ENCODE results near the gene AK8. TPM values are rescaled to one million over a fixed set of nuclear protein-coding genes. Genes with fewer than 3 reads are reported as not detected.

Gene AK8
- total and polyA plus RNA-seq, 9 donors, result 0.23 to 0.89 (median 0.58) TPM

- peaks cover 8% of the 10 kb centered on the region for H3K4me1 ChIP-seq (ENCODE audit: control insufficient read depth, insufficient read depth, low read length)
- H3K36me3 ChIP-seq (ENCODE audit: control insufficient read depth, insufficient read depth, low read length), result no peaks in the 10 kb centered on the region
- no peak for DNase-seq
- H3K27me3 ChIP-seq (ENCODE audit: control insufficient read depth, insufficient read depth, low read length), result peaks cover 10% of the 10 kb centered on the region
- no peak overlapping the region for H3K27ac ChIP-seq (ENCODE audit: low read length)
- no CpG with 5 or more reads among the region's 3 CpGs for WGBS (ENCODE audit: insufficient coverage)
- no peak overlapping the region for H3K4me3 ChIP-seq (ENCODE audit: low read length)
- H3K9me3 ChIP-seq (replicated peaks; ENCODE audit: control insufficient read depth, low read depth, low read length), result no peaks in the 10 kb centered on the region
Observed at GRCh38 chr9:132861666-132862065, 16.4 kb downstream of the AK8 start.

GRCh38 chr9:132858751-132859150 lies 19.3 kb downstream of the AK8 start:
- Histone ChIP-seq H3K27me3 (ENCODE audit: control insufficient read depth, insufficient read depth, low read length) (peaks cover 8% of the 10 kb centered on the region), H3K4me3 (ENCODE audit: low read length) (no peak overlapping the region), H3K9me3 (replicated peaks; ENCODE audit: control insufficient read depth, low read depth, low read length) (no peaks in the 10 kb centered on the region), H3K27ac (ENCODE audit: low read length) (no peak overlapping the region), H3K4me1 (ENCODE audit: control insufficient read depth, insufficient read depth, low read length) (peaks cover 8% of the 10 kb centered on the region), H3K36me3 (ENCODE audit: control insufficient read depth, insufficient read depth, low read length) (no peaks in the 10 kb centered on the region)
- peak; percentile 57 for DNase-seq
- 60% methylated on average over 4 of the region's 7 CpGs for WGBS (ENCODE audit: insufficient coverage)

GRCh38 chr9:132857616-132858342 lies 20.3 kb downstream of the AK8 start:
- Histone ChIP-seq H3K4me1 (ENCODE audit: control insufficient read depth, insufficient read depth, low read length) (peaks cover 8% of the 10 kb centered on the region), H3K27me3 (ENCODE audit: control insufficient read depth, insufficient read depth, low read length) (peaks cover 8% of the 10 kb centered on the region), H3K36me3 (ENCODE audit: control insufficient read depth, insufficient read depth, low read length) (no peaks in the 10 kb centered on the region), H3K9me3 (replicated peaks; ENCODE audit: control insufficient read depth, low read depth, low read length) (no peaks in the 10 kb centered on the region), H3K27ac (ENCODE audit: low read length) (peak overlapping the region; percentile 55), H3K4me3 (ENCODE audit: low read length) (no peak overlapping the region)
- peak; percentile 51 for DNase-seq
- 50% methylated on average over 24 of the region's 24 CpGs for WGBS (ENCODE audit: insufficient coverage)

DNA sequence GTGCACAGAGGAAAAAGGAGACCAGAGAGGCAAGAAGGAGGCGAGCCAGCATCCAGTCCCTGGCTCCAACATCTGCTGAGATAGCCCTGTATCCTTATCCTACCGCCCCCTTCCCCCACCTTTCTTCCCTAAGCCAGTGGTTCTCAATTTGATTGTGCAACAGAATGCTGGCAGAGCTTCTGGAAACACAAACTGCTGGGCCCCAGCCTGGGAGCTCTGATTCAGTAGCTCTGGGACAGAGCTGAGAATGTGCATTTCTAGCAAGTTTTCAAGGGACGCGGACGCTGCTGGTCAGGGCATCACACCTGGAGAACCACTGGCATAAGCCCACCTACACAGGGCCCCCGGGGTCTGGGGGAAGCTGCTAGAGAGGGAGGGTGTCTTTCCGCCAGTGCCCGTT lies 21.1 kb downstream of the AK8 start:
- Histone ChIP-seq H3K27me3 (ENCODE audit: control insufficient read depth, insufficient read depth, low read length) (peaks cover 8% of the 10 kb centered on the region), H3K9me3 (replicated peaks; ENCODE audit: control insufficient read depth, low read depth, low read length) (no peaks in the 10 kb centered on the region), H3K4me1 (ENCODE audit: control insufficient read depth, insufficient read depth, low read length) (peaks cover 8% of the 10 kb centered on the region), H3K36me3 (ENCODE audit: control insufficient read depth, insufficient read depth, low read length) (no peaks in the 10 kb centered on the region), H3K27ac (ENCODE audit: low read length) (peak overlapping the region; percentile 55), H3K4me3 (ENCODE audit: low read length) (no peak overlapping the region)
- WGBS (ENCODE audit: insufficient coverage), result 0% methylated on average over 1 of the region's 8 CpGs
- peak; percentile 92 for DNase-seq

DNA sequence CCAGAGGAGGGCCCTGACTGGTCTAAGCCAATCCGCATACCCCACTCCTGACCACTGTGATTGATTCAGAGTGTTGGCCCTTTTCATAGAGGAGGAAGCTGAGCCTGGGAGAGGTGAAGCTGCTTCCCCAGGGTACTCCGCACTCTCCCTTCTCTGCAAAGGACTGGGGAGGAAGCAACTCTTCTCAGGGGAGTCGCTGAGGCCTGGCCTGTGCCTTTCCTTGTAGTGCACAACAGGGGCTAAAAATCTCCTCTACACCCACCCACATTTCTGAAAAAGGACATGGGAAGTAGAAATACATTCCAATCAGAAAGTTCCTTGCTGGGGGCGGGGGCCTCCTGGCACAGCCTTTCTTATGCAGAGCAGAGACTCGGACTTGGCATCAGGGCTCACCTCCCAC lies 22.2 kb downstream of the AK8 start:
- WGBS (ENCODE audit: insufficient coverage), result 37% methylated on average over 2 of the region's 5 CpGs
- Histone ChIP-seq H3K36me3 (ENCODE audit: control insufficient read depth, insufficient read depth, low read length) (no peaks in the 10 kb centered on the region), H3K9me3 (replicated peaks; ENCODE audit: control insufficient read depth, low read depth, low read length) (no peaks in the 10 kb centered on the region), H3K4me1 (ENCODE audit: control insufficient read depth, insufficient read depth, low read length) (peaks cover 8% of the 10 kb centered on the region), H3K27ac (ENCODE audit: low read length) (no peak overlapping the region), H3K27me3 (ENCODE audit: control insufficient read depth, insufficient read depth, low read length) (peaks cover 11% of the 10 kb centered on the region), H3K4me3 (ENCODE audit: low read length) (no peak overlapping the region)
- no peak for DNase-seq

DNA sequence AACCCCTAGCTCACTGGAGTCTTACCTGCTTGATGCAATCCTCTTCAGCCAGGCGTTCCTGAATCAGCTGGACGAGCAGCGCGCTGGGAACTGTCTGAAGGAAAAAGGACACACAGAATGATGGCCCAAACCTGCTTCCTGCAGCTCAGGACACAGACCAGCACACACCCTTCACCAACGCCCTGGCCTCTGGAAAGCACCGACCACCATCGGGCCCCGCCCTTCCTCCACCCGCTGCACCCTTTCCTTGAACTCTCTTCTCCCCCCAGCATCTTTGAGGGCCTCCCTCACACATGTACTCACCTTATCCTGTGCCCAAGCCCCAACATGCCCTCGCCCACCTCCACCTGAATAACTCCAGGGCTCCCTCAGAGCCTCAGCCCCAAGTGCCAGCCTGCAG lies 23.3 kb downstream of the AK8 start:
- 82% methylated on average over 10 of the region's 10 CpGs for WGBS (ENCODE audit: insufficient coverage)
- peaks cover 8% of the 10 kb centered on the region for H3K4me1 ChIP-seq (ENCODE audit: control insufficient read depth, insufficient read depth, low read length)
- H3K36me3 ChIP-seq (ENCODE audit: control insufficient read depth, insufficient read depth, low read length), result no peaks in the 10 kb centered on the region
- DNase-seq, result no peak
- no peaks in the 10 kb centered on the region for H3K9me3 ChIP-seq (replicated peaks; ENCODE audit: control insufficient read depth, low read depth, low read length)
- H3K27me3 ChIP-seq (ENCODE audit: control insufficient read depth, insufficient read depth, low read length), result peaks cover 11% of the 10 kb centered on the region
- no peak overlapping the region for H3K4me3 ChIP-seq (ENCODE audit: low read length)
- no peak overlapping the region for H3K27ac ChIP-seq (ENCODE audit: low read length)

GRCh38 chr9:132853482-132853881 lies 24.6 kb downstream of the AK8 start:
- no peaks in the 10 kb centered on the region for H3K36me3 ChIP-seq (ENCODE audit: control insufficient read depth, insufficient read depth, low read length)
- no peak overlapping the region for H3K27ac ChIP-seq (ENCODE audit: low read length)
- WGBS (ENCODE audit: insufficient coverage), result 100% methylated on average over 2 of the region's 4 CpGs

GRCh38 chr9:132849185-132849706 lies 28.8 kb downstream of the AK8 start:
- Histone ChIP-seq H3K9me3 (replicated peaks; ENCODE audit: control insufficient read depth, low read depth, low read length) (no peaks in the 10 kb centered on the region), H3K36me3 (ENCODE audit: control insufficient read depth, insufficient read depth, low read length) (no peaks in the 10 kb centered on the region), H3K27me3 (ENCODE audit: control insufficient read depth, insufficient read depth, low read length) (peaks cover 2% of the 10 kb centered on the region), H3K4me1 (ENCODE audit: control insufficient read depth, insufficient read depth, low read length) (no peaks in the 10 kb centered on the region), H3K27ac (ENCODE audit: low read length) (no peak overlapping the region), H3K4me3 (ENCODE audit: low read length) (no peak overlapping the region)
- WGBS (ENCODE audit: insufficient coverage), result 67% methylated on average over 7 of the region's 12 CpGs
- no peak for DNase-seq

More at GRCh38 chr9:132853482-132853881, 24.6 kb downstream of the AK8 start:
- Histone ChIP-seq H3K4me3 (ENCODE audit: low read length) (no peak overlapping the region), H3K27me3 (ENCODE audit: control insufficient read depth, insufficient read depth, low read length) (peaks cover 8% of the 10 kb centered on the region), H3K9me3 (replicated peaks; ENCODE audit: control insufficient read depth, low read depth, low read length) (no peaks in the 10 kb centered on the region), H3K4me1 (ENCODE audit: control insufficient read depth, insufficient read depth, low read length) (peaks cover 8% of the 10 kb centered on the region)
- DNase-seq, result no peak

DNA sequence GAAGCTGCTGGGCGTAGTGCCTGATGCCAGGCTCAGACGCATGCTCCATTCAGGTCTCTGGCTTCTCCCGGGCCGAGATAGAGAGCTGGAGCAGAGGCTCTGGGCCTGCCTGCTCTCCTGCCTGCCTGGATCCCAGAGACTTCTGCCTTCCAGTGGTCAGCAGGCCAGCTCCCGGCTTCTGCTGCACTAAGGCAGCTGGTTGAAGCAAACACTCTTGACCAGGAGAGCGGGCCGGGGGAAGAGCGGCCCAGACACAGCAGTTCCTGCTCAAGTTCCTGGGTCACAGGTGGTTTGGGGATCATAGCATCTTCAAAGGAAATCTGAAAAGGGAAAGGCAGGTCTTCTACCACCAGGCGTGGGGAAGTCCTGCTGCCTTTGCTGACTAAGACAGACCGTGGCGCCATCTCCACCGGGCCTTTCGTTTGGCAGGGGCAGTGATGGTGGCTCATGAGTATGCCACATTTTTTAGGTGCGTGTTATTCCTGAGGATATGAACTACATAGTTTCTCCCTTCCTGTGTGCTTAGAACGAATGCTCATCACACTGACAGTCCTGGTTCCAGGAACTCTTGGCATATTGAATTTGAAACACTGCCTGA lies 31.1 kb downstream of the AK8 start:
- DNase-seq, result no peak
- Histone ChIP-seq H3K36me3 (ENCODE audit: control insufficient read depth, insufficient read depth, low read length) (no peaks in the 10 kb centered on the region), H3K4me1 (ENCODE audit: control insufficient read depth, insufficient read depth, low read length) (no peaks in the 10 kb centered on the region), H3K4me3 (ENCODE audit: low read length) (no peak overlapping the region), H3K27me3 (ENCODE audit: control insufficient read depth, insufficient read depth, low read length) (peaks cover 4% of the 10 kb centered on the region), H3K9me3 (replicated peaks; ENCODE audit: control insufficient read depth, low read depth, low read length) (no peaks in the 10 kb centered on the region), H3K27ac (ENCODE audit: low read length) (no peak overlapping the region)
- WGBS (ENCODE audit: insufficient coverage), result 89% methylated on average over 14 of the region's 15 CpGs

DNA sequence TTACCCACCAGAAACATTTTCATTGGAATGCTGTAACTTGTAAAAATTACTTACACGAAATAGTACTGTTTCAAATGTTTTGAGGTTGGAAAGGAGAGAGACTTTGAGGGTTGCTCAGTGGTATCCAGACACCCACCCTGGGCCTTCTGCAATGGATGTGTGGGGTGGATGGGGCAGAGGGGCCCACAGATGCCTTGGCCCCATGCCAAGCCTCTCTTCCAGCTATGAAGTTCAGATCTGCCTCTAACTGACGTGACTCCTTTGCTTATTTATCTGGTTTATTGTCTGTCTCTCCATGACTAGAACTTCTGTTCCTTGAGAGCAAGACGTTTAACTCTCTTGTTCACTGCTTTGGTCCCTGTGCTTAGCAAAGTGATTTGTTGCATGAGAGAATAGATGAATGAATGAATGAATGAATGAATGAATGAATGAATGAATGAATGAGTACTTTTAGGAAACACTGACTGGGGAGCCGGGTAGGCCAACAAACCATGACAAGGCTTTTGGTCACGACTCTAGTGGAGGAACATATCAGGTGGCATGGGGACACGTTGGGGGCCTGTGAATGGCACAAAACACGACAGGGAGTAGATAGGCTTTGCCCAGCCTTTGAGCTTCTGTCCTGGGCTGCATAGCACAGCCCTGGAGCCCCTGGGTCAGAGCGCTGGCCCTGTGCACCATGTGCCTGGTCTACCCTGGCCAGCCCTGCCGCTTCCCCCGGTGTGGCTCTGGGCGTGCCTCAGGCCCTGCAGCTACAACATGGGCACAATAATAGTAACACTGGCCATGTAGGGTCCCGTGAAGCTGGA lies 31.8 kb downstream of the AK8 start:
- Histone ChIP-seq H3K27ac (ENCODE audit: low read length) (no peak overlapping the region), H3K36me3 (ENCODE audit: control insufficient read depth, insufficient read depth, low read length) (no peaks in the 10 kb centered on the region), H3K9me3 (replicated peaks; ENCODE audit: control insufficient read depth, low read depth, low read length) (no peaks in the 10 kb centered on the region), H3K4me1 (ENCODE audit: control insufficient read depth, insufficient read depth, low read length) (no peaks in the 10 kb centered on the region), H3K4me3 (ENCODE audit: low read length) (no peak overlapping the region), H3K27me3 (ENCODE audit: control insufficient read depth, insufficient read depth, low read length) (peaks cover 3% of the 10 kb centered on the region)
- WGBS (ENCODE audit: insufficient coverage), result 81% methylated on average over 10 of the region's 12 CpGs
- DNase-seq, result no peak
